Gastroesophageal sphincter (tissue), 3 donors: Measurements from ENCODE around the gene UBR2.

ENCODE experiments used
- EP300 ChIP-seq: sonication (generic); formaldehyde crosslinking; IDR thresholded peaks from one replicate; pipeline ENCODE4 v1.6.1; 2017; ENCODE audit warnings: antibody characterized with exemption, mild to moderate bottlenecking
- POLR2A ChIP-seq, 2 donors: fragments of 450-650 bp; IDR thresholded peaks; one replicate each; pipeline ENCODE4 v1.6.1; 2017; ENCODE audit warnings: antibody characterized with exemption in 2 of 2, mild to moderate bottlenecking in 2 of 2, moderate library complexity in 1 of 2
- POLR2AphosphoS5 ChIP-seq: sonication (generic); formaldehyde crosslinking; IDR thresholded peaks from one replicate; pipeline ENCODE4 v1.6.1; 2017; ENCODE audit warnings: antibody characterized with exemption
- TF ChIP-seq, protein P1 (sequence below), 4 experiments: fragments of 200-600 bp in 2 of 4; fragments of 450-650 bp in 2 of 4; sonication (generic) in 1 of 4; IDR thresholded peaks; one replicate each; pipeline ENCODE4 v1.5.1; 2017 to 2019; ENCODE audit warnings: antibody characterized with exemption in 4 of 4, mild to moderate bottlenecking in 2 of 4, moderate library complexity in 2 of 4

- TF ChIP-seq, protein P1, sequence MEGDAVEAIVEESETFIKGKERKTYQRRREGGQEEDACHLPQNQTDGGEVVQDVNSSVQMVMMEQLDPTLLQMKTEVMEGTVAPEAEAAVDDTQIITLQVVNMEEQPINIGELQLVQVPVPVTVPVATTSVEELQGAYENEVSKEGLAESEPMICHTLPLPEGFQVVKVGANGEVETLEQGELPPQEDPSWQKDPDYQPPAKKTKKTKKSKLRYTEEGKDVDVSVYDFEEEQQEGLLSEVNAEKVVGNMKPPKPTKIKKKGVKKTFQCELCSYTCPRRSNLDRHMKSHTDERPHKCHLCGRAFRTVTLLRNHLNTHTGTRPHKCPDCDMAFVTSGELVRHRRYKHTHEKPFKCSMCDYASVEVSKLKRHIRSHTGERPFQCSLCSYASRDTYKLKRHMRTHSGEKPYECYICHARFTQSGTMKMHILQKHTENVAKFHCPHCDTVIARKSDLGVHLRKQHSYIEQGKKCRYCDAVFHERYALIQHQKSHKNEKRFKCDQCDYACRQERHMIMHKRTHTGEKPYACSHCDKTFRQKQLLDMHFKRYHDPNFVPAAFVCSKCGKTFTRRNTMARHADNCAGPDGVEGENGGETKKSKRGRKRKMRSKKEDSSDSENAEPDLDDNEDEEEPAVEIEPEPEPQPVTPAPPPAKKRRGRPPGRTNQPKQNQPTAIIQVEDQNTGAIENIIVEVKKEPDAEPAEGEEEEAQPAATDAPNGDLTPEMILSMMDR (IDR thresholded peaks at IDR 0.05), result no peak
- TF ChIP-seq POLR2A (IDR thresholded peaks at IDR 0.05), result no peak
- TF ChIP-seq EP300, result no peak
- TF ChIP-seq POLR2AphosphoS5, result no peak
Observed at GRCh38 chr6:42627044-42627443, 63.2 kb downstream of the UBR2 start.
